GM19324 (cell line): ENCODE measurements around the gene HTT.
"Not testable (repeated sequence)": the region's sequence is repeated elsewhere in the genome, so short reads cannot be mapped to it uniquely, and the experiment has no call there.

Source experiments
- ATAC-seq: cut with Tn5 transposase; IDR thresholded peaks from one replicate; pipeline ENCODE4 v1.9.1; 2021; ENCODE audit warnings: mild to moderate bottlenecking, moderate library complexity; ENCODE audit not compliant: unreplicated experiment, low FRiP score

Gene HTT

DNA sequence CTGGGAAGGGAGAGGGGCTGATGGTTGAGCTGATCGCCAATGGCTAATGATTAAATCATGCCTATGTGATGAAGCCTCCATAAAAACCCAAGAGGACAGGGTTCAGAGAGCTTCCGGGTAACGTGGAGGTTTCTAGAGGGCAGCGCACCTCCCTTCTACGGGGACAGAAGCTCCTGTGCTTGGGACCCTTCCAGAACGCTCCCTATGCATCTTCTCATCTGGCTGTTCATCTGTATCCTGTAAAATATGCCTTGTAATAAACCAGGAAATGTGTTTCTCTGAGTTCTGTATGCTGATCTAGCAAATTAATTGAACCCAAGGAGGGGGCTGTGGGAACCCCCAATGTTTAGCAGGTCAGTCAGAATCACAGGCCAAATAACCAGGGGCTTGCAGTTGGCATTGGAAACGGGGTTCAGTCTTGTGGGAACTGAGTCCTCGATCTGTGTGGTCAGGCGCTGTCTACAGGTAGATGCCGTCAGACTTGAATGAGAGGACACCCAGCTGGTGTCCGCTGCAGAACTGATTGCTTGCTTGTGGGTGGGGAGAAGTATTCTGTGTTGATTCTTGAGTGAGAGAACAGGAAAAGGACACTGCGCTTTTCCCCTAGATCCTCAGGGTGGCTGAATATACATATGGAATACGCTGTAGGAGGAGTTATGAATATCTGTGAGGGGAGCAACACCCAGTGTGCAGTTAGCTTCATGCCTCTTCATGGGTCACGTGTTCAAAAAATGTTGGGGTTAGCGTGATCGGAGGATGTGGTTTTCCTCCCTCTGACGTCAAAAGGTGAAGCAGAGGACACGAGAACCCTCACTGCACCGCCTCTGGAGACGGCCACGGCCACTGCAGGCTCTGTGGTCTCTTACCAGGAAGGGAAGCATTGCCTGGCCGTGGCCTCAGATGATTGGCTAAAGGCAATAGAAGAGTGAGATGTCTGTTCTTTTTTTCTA lies 29.3 kb upstream of the HTT start:
- no peak for ATAC-seq

DNA sequence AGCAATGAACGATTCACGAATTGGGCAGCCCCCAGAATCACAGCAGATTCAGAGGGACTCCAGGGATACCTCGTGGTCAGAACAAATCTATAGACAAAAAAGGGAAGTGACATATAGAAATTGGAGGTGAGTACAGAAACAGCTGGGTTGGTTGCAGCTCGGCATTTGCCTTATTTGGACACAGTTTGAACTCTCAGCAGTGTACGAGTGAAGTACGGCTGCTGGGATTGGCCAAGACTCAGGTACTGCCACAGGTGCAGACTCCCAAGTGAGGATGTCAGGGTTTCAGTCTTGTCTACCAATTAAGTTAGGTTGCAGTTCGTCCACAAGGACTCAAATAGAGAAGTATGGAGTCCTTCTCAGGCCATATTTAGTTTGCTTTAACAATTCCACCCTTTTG lies 28.3 kb upstream of the HTT start:
- ATAC-seq, result no peak

DNA sequence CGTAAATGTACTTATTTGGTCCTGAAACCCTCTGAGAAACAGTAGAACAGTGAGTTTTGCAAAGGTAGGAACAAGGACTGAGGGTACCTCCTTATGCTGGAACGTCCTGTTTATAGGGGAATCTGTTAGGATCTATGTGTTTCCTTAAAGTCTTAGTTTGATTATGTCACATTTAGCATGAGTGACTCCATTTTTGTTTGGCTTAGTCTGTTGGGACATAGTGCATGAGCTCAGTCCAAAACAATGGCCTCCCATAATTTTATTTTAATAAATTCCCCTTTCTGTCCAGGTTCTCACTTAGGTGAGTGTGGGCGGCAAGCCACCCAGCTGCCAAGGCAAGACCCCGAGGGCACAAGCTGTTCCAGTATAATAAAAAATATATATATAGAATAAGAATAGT lies 27.9 kb upstream of the HTT start:
- ATAC-seq, result no peak

DNA sequence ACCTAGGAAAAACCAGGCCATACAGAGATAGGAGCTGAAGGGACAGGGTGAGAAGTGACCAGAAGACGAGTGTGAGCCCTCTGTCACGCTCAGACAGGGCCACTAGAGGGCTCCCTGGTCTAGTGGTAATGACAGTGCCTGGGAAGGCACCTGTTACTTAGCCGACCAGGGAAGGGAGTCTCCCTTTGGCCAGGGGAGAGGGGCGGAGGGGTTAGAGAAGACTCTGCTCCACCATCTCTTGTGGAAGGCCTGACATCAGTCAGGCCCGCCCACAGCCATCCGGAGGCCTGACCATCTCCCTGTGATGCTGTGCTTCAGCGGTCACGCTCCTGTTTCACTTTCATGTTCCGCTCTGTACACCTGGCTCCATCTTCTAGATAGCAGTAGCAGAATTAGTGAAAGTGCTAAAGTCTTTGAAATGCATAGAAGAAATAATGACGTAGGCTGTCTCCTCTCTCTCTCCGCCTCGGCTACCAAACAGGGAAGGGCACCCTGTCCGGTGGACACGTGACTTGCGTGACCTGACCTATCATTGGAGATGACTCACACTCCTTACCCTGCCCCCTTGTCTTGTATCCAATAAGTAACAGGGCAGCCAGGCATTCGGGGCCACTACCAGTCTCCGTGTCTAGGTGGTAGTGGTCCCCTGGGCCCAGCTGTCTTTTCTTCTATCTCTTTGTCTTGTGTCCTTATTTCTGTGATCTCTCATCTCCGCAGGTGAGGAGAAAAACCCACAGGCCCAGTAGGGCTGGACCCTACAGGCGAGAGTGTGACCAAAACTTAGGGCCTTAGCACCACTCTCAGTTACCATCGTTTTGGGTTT lies 26.8 kb upstream of the HTT start:
- ATAC-seq, result peak; percentile 92

DNA sequence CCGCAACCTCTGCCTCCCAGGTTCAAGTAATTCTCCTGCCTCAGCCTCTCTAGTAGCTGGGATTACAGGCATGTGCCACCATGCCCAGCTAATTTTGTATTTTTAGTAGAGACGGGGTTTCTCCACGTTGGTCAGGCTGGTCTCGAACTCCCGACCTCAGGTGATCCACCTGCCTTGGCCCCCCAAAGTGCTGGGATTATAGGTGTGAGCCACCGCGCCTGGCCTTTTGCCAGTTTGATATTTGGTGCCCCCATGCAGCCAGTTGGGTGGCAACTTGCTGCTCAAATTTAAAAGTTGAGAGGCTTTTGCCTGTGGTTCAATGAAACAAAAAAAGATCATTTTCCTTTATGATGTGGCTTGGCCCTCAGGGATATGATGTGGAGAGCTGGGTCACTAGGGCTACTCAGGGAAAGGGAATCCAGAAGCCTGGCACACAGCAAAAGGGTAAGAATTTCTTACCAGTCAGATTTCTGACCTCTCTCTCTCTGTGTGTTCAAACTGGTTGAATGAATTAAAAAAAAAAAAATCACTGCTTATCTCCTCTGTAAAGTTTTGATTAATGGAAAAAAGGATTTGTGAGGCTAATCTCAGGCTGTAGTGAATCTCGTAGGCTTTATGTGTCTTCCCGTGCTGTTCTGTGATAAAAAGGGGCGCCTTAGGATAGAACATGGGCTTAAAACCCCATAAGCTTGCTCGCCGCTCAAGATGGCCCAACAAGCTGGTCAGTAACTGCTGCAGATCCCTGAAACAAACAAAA lies 23.2 kb upstream of the HTT start:
- not testable (repeated sequence) for ATAC-seq

DNA sequence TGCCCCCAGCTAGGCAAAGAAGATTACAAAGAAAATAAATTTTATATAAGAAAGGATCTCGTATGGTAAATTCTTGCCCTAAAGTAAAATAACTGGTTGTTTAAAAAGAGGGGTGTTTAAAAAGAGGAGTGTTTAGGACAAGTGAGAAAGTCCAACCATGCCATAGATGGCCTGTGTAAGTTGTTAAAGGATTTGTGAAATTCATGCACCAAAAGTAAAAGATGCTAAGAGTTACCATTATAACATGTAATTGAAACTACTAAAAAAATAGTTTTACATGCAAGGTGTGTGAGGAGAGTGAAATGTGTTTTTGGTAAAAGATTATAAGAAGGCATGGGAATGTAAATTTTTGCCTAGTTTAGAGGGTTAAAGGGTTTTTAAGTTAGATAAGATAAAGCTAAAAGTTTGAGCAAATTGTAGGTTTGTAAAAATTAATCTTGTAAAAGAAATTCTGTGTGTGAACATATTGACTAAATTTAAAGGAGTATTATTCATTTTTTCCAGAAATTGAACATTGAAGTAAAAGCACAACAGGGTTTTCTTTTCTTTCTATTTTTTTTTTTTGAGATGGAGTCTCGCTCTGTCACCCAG lies 20.2 kb upstream of the HTT start:
- no peak for ATAC-seq

DNA sequence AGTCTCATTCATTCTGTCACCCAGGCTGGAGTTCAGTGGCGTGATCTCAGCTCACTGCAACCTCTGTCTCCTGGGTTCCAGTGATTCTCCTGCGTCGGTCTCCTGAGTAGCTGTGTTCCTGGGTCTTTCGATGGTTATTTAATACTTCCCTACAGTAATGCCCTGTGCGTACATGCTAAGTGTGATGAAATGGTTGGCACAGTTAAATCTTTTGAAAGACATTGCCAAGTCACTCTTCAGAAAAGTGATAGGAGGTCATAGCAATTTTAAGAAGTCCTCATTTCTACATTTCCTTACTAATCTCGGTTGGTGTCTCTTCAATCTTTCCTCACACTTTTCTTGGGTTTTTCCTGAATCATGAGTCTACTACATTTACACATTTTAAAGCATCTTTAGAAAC lies 14.5 kb upstream of the HTT start:
- ATAC-seq, result no peak

DNA sequence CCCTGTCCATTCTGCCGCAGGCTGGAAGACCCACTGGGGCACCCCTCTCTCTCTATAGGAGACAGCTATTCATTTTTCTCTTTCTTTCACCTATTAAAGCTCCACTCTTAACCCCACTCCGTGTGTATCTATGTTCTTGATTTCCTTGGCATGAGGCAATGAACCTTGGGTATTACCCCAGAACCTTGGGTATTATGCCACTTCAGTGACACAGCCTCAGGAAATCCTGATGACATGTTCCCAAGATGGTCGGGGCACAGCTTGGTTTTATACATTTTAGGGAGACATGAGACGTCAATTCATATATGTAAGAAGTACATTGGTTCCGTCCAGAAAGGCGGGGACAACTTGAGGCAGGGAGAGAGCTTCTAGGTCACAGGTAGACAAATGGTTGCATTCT lies 13.5 kb upstream of the HTT start:
- ATAC-seq, result no peak

DNA sequence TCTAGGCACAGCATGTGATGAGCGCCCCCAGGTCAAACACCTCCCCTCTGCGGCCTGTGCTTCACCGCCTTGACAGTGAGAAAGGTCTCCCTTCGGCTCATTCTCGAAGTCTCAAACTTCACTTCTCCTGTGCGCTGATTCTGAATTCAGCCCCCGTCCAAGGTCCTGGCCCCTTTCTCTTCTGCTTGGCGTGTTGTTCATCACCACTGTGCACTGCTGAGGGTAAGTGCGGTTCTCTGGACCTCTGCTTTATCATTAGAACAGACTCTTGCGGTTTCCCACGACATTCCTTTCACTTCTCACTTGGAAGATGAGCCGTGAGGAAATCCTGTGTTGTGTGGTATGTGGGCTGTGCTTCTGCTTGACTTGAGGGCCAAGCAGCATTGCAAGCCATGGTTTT lies 12.0 kb upstream of the HTT start:
- ATAC-seq, result no peak

DNA sequence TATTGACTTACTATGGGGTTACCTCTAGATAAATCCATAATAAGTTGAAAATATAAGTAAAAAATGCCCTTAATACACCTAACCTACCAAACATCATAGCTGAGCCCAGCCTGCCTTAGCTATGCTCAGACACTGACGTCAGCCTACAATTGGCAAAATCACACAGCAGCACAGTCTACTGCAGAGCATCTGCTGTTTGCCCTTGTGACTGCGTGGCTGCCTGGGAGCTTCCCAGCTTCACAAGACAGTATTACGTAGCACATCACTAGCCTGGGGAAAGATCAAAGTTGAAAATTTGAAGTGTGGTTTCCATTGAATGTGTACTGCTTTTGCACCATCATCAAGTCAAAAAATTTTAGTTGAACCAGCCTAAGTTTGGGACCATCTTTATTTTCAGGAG lies 8.9 kb upstream of the HTT start:
- no peak for ATAC-seq

DNA sequence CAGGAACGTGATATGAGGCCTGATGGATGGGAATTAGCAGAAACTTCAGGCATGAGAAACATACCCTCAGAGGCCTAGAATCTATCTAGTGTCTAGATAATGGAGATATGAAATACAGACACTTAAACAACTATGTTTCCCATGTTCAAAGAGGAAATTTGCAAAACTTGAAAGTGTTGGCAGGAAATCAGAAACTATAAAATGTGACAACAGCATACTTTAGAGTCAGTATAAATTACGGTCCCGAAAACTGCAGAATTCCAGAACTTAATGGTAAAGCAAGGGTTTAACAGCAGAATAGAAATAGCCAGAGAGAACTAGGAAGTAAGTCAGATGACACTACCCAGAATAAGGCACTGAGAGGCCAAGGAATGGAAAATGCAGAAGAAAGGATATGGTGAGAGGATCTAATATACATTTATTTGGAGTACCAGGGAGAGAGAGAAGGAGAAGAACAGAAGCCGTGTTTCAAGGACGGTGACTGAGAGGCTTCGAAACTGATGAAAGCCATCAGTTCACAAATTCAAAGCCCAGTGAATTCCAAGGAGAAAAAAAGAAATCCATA lies 7.6 kb upstream of the HTT start:
- no peak for ATAC-seq

DNA sequence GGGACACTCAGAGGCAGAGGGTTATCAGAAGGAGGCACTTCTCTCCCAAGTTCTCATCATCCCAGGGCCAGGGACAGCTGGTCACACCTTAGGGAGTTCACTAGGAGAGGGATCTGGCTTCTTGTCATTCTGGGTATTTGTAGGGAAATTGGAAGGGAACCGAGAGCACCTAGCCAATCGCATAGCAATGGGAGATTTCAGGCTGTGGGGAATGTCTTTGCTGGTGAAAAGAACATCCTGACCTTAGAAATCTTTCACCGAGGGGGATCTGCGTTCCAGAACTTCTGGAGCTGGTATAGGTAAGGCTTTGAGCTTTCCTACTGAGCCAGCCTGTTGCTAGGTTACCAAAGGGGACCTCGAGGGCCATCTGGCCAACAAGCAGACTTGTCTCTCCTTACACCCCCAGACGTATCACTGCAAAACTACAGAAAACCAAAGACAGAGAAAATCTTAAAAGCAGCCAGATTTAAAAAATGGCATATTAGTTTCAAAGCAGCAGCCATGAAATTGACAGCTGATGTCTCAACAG lies 6.9 kb upstream of the HTT start:
- ATAC-seq, result no peak

DNA sequence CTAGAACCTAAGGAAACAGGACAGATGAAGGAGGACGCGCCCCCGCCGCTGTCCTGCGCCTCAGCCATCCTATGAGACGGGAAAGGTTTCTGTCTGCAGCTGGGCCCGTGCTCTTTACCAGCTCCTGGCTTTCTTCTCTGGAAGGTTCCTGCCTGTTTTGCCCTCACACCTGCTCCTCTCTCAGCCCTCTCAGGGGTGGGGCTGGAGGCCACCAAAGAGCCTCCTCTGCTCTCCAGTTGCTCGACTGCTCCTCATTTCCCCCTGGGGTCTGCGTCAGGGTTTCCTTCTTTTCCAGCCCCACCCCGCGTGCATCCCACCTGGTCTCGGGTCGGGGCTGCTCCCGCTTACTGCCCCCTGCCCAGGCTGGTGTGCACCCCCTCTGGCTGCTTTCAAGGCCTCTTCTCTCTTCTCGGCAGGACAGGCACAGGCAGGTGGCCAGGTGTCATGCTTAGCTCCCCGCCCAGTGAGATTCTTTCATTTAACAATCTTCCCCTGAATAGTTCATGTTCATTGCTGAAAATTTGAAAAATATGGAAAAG lies 4.8 kb upstream of the HTT start:
- ATAC-seq, result no peak

DNA sequence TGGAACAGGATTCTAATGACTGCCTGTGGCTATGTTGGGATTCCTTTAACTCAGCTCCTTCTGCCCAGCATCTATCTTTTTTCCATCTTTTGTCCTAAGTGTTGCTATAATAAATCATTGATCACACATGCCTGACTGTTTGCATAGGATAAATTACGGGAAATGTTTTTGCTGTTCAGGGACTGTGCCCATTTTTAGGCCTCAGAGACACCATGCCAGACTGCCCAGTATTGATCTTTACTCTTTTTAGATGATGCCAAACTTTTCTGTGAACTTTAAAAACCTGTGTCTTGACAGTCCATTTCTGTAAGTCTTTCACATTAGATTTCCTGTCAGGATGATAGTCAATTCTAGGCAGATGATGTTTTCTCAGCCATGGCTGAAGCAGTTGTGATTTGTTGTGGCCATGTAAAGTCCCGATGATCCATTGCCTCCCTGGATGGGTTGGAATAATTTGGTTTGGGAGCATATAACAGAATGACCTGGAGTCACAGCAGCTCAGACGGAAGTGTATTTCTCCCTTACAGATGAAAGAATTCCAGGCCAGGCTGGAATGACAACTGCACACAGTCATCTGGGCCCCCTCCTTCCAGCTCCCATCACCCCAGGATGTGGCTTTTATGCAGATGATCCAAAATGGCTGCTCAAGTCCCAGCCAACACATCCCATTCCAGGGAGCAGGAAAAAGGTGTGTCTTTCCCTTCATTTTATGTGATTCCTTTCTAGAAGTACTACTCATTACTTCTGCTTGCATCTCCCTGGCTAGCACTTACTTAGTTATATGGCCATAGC lies 3.6 kb upstream of the HTT start:
- ATAC-seq, result no peak

DNA sequence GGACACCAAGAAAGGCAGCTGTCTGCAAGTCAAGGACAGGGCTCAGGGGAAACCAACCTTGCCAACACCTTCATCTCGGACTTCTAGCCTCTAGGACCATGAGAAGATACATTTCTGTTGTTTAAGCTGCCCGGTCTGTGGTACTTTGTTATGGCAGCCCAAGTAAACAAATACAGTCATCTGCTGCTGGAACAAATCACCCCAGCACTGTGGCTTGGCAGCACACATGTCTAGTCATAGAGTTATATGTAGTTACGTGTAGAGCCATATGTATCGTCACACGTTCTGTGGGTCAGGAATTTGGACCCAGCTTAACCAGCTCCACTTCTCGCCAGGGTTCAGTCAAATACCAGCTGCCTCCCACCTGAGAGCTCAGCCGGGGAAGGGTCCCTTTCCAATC lies 2.7 kb upstream of the HTT start:
- no peak for ATAC-seq

DNA sequence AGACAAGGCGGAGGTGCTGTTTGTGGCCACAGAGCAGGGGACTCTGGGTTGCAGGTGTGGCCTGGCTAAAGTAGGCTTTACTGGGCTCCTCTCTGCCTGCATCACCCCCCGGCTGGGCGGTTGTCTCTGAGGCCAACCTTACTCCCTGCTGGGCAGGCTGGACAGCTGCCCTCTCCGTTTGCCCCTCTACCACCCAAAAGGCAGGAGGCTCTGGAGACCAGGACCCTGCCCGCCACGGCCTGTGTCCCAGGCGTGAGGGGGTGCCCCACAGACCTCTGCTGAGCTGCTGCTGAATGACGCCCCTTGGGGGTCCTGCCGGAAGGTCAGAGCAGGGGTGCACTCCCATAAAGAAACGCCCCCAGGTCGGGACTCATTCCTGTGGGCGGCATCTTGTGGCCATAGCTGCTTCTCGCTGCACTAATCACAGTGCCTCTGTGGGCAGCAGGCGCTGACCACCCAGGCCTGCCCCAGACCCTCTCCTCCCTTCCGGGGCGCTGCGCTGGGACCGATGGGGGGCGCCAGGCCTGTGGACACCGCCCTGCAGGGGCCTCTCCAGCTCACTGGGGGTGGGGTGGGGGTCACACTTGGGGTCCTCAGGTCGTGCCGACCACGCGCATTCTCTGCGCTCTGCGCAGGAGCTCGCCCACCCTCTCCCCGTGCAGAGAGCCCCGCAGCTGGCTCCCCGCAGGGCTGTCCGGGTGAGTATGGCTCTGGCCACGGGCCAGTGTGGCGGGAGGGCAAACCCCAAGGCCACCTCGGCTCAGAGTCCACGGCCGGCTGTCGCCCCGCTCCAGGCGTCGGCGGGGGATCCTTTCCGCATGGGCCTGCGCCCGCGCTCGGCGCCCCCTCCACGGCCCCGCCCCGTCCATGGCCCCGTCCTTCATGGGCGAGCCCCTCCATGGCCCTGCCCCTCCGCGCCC lies 1.1 kb upstream of the HTT start:
- peak; percentile 34 for ATAC-seq

DNA sequence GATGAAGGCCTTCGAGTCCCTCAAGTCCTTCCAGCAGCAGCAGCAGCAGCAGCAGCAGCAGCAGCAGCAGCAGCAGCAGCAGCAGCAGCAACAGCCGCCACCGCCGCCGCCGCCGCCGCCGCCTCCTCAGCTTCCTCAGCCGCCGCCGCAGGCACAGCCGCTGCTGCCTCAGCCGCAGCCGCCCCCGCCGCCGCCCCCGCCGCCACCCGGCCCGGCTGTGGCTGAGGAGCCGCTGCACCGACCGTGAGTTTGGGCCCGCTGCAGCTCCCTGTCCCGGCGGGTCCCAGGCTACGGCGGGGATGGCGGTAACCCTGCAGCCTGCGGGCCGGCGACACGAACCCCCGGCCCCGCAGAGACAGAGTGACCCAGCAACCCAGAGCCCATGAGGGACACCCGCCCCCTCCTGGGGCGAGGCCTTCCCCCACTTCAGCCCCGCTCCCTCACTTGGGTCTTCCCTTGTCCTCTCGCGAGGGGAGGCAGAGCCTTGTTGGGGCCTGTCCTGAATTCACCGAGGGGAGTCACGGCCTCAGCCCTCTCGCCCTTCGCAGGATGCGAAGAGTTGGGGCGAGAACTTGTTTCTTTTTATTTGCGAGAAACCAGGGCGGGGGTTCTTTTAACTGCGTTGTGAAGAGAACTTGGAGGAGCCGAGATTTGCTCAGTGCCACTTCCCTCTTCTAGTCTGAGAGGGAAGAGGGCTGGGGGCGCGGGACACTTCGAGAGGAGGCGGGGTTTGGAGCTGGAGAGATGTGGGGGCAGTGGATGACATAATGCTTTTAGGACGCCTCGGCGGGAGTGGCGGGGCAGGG lies 568 bp downstream of the HTT start:
- peak; percentile 8 for ATAC-seq
